GM23338 (cell line): ENCODE measurements around the gene SYT17.

Experiments
- CREB1 ChIP-seq: fragments of 250-450 bp; sonication (Bioruptor Pico); IDR thresholded peaks from 2 replicates; pipeline ENCODE4 v1.5.0; 2020; ENCODE audit warnings: low read depth, mild to moderate bottlenecking, moderate library complexity
- EZH2 ChIP-seq: fragments of 200-600 bp; sonication (generic); IDR thresholded peaks from one replicate; pipeline ENCODE4 v1.8.0; 2017; ENCODE audit warnings: antibody characterized with exemption, mild to moderate bottlenecking, low read depth; ENCODE audit not compliant: unreplicated experiment
- JUNB ChIP-seq: IDR thresholded peaks from one replicate; pipeline ENCODE4 v1.6.1; 2016; ENCODE audit warnings: antibody characterized with exemption; ENCODE audit not compliant: unreplicated experiment
- POLR2AphosphoS5 ChIP-seq: IDR thresholded peaks from 2 replicates; pipeline ENCODE4 v1.6.1; 2016; ENCODE audit warnings: antibody characterized with exemption, low read depth
- TF ChIP-seq, protein P1 (sequence below), 2 experiments: fragments of 200-600 bp in 1 of 2; sonication (generic) in 1 of 2; conservative IDR thresholded peaks; 2 replicates each; pipeline versions ENCODE4 v1.5.1 to v1.6.1; 2016 to 2017; ENCODE audit warnings: antibody characterized with exemption in 2 of 2, low read depth in 2 of 2, mild to moderate bottlenecking in 2 of 2, moderate library complexity in 1 of 2
- TF ChIP-seq, protein P2 (sequence below): IDR thresholded peaks from one replicate; pipeline ENCODE4 v1.6.1; 2018; ENCODE audit warnings: antibody characterized with exemption; ENCODE audit not compliant: unreplicated experiment

DNA sequence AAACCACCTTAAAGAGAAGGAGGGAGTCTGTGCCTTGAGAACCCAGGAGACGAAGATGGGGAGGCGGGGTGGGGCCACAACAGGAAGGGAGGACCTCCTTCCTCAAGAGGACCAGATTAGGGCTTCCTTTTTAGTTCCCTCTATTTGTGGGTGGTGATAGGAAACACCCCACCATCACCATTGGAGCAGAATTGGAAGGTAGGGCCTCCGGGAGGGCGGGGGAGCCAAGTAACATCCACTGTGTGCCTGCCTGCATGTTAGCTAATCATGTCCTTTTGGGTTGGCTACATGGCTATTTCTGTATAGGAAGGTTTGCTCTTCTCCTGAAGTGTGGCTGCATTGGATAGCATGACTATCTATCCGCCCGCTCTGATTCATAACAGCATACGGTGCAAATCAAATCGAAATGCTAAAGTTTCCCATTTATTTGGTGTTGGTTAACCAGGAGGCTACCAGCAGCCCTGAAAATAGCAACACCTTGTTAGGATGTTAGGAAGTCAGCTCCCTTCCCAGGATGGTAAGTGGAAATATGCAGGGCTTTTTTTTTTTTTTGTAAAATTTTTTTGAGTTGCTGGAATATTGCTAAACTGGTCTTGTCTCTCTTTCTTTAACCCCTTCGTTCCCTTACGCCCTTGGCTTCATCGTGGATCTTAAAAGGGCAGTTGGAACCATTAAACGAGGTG, 4.2 kb downstream of the SYT17 start:
- TF ChIP-seq, protein P1, sequence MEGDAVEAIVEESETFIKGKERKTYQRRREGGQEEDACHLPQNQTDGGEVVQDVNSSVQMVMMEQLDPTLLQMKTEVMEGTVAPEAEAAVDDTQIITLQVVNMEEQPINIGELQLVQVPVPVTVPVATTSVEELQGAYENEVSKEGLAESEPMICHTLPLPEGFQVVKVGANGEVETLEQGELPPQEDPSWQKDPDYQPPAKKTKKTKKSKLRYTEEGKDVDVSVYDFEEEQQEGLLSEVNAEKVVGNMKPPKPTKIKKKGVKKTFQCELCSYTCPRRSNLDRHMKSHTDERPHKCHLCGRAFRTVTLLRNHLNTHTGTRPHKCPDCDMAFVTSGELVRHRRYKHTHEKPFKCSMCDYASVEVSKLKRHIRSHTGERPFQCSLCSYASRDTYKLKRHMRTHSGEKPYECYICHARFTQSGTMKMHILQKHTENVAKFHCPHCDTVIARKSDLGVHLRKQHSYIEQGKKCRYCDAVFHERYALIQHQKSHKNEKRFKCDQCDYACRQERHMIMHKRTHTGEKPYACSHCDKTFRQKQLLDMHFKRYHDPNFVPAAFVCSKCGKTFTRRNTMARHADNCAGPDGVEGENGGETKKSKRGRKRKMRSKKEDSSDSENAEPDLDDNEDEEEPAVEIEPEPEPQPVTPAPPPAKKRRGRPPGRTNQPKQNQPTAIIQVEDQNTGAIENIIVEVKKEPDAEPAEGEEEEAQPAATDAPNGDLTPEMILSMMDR (conservative IDR thresholded peaks at IDR 0.05; ENCODE audit: low read depth in 2 of 2) = no peak
- TF ChIP-seq, protein P2, sequence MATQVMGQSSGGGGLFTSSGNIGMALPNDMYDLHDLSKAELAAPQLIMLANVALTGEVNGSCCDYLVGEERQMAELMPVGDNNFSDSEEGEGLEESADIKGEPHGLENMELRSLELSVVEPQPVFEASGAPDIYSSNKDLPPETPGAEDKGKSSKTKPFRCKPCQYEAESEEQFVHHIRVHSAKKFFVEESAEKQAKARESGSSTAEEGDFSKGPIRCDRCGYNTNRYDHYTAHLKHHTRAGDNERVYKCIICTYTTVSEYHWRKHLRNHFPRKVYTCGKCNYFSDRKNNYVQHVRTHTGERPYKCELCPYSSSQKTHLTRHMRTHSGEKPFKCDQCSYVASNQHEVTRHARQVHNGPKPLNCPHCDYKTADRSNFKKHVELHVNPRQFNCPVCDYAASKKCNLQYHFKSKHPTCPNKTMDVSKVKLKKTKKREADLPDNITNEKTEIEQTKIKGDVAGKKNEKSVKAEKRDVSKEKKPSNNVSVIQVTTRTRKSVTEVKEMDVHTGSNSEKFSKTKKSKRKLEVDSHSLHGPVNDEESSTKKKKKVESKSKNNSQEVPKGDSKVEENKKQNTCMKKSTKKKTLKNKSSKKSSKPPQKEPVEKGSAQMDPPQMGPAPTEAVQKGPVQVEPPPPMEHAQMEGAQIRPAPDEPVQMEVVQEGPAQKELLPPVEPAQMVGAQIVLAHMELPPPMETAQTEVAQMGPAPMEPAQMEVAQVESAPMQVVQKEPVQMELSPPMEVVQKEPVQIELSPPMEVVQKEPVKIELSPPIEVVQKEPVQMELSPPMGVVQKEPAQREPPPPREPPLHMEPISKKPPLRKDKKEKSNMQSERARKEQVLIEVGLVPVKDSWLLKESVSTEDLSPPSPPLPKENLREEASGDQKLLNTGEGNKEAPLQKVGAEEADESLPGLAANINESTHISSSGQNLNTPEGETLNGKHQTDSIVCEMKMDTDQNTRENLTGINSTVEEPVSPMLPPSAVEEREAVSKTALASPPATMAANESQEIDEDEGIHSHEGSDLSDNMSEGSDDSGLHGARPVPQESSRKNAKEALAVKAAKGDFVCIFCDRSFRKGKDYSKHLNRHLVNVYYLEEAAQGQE = no peak
- no peak for TF ChIP-seq JUNB
- TF ChIP-seq EZH2 = no peak
- TF ChIP-seq CREB1 (CRISPR knock-in tag) = no peak
- no peak for TF ChIP-seq POLR2AphosphoS5
